HG02870 (cell line): ENCODE data around the gene CSNK1A1.
"Not testable (repeated sequence)": the region's sequence is repeated elsewhere in the genome, so short reads cannot be mapped to it uniquely, and the experiment has no call there.

Experiments
- ATAC-seq: cut with Tn5 transposase; IDR thresholded peaks from one replicate; pipeline ENCODE4 v1.9.1; 2021; ENCODE audit warnings: mild to moderate bottlenecking, moderate library complexity; ENCODE audit not compliant: unreplicated experiment

The CSNK1A1 gene

GRCh38 chr5:149532413-149532812 is 18.8 kb downstream of the CSNK1A1 start:
- ATAC-seq, result no peak

GRCh38 chr5:149529463-149529862 is 21.8 kb downstream of the CSNK1A1 start:
- ATAC-seq, result no peak

- ATAC-seq, result no peak
Measured at GRCh38 chr5:149528281-149529060, 22.8 kb downstream of the CSNK1A1 start.

DNA sequence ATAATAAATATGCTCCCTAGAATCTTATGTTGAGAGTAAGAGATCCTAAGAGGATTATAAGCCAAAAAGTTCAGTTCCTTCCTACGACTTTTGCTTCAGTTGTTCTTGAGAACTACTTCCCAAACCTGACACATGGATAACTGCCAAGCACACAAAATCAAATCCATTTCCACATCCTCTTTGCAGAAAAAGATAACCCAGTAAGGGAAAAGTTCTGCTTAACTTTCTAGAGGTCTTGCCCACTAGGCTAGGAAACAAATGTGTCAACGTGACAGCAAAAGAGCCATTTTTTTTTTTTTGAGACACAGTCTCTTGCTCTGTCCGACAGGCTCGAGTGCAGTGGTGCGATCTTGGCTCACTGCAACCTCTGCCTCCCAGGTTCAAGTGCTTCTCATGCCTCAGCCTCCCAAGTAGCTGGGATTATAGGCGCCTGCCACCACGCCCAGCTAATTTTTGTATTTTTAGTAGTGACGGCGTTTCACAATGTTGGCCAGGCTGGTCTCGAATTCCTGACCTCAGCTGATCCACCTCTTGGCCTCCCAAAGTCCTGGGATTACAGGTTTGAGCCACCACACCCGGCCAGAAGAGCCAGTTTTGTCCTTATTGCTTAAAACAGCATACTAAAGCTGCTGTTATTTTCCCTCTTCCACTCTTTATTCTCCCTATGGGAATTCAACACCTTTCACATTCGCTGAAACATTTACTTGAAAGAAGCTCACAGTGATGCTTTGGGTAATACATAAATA is 24.2 kb downstream of the CSNK1A1 start:
- ATAC-seq, result no peak

GRCh38 chr5:149521739-149522685 is 29.2 kb downstream of the CSNK1A1 start:
- no peak for ATAC-seq

DNA sequence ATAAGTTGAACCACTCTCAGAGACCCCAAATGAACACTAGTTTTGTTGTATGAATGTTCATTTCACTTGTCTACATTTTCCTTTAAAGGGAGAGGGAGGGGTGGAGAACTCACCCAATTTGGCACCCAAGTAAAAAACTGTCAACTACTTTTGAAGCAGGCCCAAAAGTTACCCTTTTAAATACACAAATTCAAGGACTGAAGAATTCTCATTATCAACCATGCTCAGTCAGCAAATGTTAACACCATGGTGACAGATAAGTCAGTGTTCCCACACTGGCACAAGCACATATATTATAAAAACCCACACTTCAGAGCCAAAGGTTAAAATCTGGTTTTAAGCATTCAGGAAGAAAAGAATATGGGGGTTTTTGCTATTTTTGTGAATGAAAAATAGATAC is 31.6 kb downstream of the CSNK1A1 start:
- no peak for ATAC-seq

GRCh38 chr5:149518620-149519019 is 32.6 kb downstream of the CSNK1A1 start:
- ATAC-seq, result no peak

DNA sequence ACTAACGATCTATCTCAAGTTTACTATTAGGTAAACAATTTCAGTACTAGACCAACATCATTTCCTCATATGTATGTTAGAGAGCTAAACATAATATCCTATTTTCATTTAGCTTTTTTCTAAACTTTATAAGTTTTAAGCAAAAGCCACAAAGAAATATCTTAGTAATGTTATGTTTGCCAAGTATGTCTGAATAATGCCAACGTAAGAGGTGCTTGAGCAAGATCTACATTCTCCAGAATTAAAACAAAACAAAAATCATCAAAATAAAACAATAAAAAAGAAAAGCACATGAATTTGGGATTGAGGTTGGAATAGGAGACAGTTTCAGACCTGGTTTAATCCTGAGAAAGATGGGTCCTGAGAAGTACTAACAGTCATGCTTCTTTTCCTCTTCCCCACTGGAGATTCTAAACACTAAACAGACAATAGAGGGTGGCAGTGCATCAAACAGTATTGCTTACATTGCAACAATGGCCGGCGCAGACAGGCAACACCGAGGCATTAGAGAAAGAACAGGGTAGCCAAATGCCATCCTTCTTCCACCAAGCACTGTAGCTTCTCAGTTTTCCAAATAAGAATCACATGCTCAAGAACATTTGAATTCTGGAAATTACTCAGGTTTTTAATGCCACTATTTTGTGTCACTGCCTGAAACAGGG is 33.6 kb downstream of the CSNK1A1 start:
- no peak for ATAC-seq

GRCh38 chr5:149514512-149514911 is 36.7 kb downstream of the CSNK1A1 start:
- ATAC-seq, result no peak

DNA sequence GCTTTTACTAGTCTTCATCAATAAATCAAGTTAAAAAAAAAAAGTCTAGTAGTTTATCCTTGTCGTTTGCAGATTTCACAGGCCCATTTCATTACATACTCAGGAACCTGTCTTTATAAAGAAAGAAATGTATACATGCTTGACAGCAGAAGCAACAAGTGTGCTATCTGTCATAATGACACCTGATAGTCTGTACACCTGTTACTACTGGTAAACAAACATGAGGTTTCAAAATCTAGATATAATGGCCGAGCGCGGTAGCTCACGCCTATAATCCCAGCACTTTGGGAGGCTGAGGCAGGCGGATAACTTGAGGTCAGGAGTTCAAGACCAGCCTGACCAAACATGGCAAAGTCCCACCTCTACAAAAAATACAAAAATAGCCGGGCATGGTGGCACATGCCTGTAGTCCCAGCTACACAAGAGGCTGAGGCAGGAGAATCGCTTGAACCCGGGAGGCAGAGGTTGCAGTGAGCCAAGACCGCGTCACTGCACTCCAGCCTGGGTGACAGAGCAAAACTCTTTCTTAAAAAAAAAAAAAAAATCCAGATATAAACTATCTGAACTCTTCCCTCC is 37.8 kb downstream of the CSNK1A1 start:
- ATAC-seq, result not testable (repeated sequence)

DNA sequence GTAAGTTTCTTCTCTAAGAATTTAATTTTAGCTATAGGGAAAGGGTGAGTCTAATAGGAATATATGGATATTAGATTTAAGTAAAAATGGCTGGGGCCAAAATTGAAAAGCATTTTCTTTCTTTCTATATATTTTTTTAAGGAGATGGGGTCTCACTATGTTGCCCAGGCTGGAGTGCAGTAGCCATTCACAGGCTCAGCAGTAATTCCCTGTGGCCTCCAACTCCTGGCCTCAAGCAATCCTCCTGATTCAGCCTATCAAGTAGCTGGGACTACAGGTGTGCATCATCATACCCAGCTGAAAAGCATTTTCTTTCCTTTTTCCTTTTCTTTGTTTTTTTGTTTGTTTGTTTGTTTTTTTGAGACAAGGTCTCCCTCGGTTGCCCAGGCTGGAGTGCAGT is 41.1 kb downstream of the CSNK1A1 start:
- no peak for ATAC-seq

DNA sequence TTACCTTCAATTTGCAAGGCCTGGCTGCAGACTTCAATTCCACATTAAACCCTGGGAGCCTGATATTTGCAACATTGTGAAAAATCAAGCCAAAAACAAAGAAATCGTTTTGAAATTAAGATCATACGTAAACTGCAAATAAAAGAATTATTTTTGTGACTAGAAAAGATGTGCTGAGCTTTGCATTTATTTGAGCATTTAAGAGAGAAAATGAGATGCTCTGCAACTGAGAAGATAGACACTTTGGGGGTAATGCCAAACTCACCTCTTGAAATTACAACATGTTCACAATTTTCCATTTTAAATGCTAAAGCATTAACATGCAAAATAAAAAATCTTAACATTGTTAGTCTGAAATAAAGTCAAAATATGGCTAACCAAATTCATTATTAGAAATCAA is 46.6 kb downstream of the CSNK1A1 start:
- no peak for ATAC-seq

DNA sequence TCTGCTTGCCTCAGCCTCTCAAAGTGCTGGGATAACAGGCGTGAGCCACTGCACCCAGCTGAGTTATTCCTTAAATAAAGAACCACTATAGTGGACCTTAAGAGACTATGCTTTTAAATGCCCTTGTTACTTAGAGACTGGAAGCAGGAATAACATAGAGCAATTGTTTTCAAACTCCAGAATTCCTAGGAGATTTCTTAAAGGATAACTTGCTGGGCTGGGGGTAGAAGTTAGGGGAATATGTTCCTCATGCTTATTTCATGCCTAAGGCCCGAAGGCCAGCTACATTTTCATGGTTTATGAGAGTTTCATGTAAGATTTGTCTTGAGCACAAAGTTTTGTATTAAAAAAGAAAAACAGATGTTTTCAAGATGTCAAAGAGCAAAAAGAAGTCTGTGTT is 48.2 kb downstream of the CSNK1A1 start:
- ATAC-seq, result no peak

GRCh38 chr5:149500922-149501582 is 50.2 kb downstream of the CSNK1A1 start:
- no peak for ATAC-seq

- ATAC-seq, result no peak
Measured at GRCh38 chr5:149498724-149499336, 52.4 kb downstream of the CSNK1A1 start.

DNA sequence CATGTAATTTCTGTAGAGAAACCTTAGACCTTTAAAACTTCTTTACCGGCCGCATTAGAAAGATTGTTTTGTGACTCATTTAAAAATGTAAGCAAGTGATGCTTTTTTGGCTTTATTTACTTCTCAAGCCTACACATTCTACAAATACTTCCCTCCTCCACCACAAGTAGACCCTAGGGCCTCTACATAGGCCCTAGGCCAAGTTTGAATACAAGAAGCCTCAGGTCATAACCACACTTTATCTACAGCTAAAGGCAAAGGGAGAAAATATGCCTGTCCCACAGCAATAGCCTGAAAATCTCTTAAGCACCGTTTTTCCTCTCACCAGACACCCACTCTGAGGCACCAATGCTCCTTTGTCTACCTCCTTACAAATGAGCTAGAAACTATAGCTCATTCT is 53.9 kb downstream of the CSNK1A1 start:
- ATAC-seq, result no peak

- ATAC-seq, result no peak
Measured at GRCh38 chr5:149496917-149497316, 54.3 kb downstream of the CSNK1A1 start.

DNA sequence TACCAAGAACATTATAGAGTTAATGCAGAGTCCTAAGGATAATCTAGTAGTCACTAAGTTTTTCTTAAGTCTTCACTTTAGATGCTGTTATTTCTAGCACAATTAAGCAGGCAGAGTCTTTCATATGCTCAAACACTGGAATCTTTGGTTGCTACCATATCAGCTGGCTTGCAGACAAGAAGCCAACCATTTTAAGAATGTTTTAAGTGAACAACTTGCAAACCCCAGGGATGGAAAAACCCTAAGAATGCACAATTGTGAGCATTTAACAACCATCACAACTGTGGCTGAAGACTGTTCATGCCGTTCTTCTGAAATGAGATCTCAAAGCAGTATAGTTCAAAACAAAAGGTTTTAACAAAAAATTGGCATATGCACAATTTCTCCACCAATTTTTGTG is 55.1 kb downstream of the CSNK1A1 start:
- ATAC-seq, result no peak

DNA sequence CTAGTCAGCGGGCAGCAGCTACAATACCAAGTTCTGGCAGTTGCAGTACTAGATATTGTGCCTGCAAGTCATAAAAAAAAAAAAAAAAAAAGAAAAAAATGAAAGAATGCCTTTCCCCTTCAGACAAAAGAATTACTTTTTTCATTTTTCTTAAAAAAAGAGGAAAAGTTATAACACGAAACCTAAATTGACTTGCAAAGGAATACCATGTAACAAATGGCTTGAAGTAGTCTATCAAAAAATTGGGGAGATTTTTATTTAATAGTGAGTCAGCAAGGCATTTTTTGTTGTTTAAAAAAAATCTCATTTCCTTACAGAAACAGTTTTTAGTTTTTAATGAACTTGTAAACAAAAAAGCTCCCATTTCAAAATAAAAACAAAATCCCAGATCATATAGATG is 55.6 kb downstream of the CSNK1A1 start:
- ATAC-seq, result no peak
